ENCODE measurements around the gene TSPAN14.
"Not testable (repeated sequence)": the region's sequence is repeated elsewhere in the genome, so short reads cannot be mapped to it uniquely, and the experiment has no call there.

TSPAN14 gene

GRCh38 chr10:80530251-80530650 is 76.1 kb downstream of the TSPAN14 start:
- no peak for DNase-seq

DNA sequence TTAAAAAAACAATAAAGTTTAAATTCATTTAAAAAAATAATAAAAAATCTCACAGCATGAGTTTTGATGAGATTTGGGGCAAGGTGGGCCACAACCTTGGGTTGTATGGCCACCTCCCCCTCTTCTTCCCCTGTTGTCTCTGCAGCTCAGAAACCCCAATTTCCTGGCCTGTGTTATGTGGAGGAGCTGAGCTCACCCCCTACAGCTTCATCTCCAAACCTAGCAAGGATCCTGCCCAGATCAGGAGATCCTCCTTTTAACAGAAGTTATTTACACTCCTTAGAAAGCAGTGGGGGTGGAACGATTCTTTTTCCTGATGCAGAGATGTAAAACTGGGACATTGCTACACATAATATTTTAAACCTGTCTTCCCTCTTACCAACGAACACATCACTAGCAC is 76.7 kb downstream of the TSPAN14 start:
- no peak for DNase-seq

DNA sequence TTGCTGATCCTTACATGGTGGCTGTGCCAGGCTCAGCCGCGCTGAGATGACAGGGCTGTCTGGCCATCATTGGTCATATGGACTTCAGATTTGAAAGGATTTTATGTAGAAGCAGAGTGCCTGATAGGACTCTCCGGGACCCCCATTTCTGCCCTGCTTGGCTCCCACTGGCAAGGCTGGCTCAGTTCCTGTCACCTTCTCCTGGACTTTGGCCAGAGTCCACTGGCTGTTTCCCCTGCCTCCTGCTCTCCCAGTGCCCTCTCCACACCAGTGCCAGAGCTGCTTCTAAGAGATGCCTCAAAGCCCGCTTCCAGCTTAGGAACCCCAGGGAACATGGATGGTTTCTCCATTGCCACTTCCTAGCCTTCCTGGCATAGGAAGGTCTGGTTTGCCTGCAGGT is 78.5 kb downstream of the TSPAN14 start:
- DNase-seq, result no peak

DNA sequence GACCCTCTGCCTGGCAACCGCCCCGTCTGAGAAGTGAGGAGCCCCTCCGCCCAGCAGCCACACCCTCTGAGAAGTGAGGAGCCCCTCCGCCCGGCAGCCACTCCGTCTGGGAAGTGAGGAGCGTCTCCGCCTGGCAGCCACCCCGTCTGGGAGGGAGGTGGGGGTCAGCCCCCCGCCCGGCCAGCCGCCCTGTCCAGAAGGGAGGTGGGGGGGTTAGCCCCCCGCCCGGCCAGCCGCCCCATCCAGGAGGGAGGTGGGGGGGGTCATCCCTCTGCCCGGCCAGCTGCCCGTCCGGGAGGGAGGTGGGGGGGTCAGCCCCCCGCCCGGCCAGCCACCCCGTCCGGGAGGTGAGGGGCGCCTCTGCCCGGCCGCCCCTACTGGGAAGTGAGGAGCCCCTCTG is 79.9 kb downstream of the TSPAN14 start:
- not testable (repeated sequence) for DNase-seq

GRCh38 chr10:80534646-80535045 is 80.5 kb downstream of the TSPAN14 start:
- not testable (repeated sequence) for DNase-seq

- DNase-seq, result no peak
Observed at GRCh38 chr10:80535671-80536360, 81.7 kb downstream of the TSPAN14 start.

GRCh38 chr10:80536361-80536835 is 82.3 kb downstream of the TSPAN14 start:
- no peak for DNase-seq

DNA sequence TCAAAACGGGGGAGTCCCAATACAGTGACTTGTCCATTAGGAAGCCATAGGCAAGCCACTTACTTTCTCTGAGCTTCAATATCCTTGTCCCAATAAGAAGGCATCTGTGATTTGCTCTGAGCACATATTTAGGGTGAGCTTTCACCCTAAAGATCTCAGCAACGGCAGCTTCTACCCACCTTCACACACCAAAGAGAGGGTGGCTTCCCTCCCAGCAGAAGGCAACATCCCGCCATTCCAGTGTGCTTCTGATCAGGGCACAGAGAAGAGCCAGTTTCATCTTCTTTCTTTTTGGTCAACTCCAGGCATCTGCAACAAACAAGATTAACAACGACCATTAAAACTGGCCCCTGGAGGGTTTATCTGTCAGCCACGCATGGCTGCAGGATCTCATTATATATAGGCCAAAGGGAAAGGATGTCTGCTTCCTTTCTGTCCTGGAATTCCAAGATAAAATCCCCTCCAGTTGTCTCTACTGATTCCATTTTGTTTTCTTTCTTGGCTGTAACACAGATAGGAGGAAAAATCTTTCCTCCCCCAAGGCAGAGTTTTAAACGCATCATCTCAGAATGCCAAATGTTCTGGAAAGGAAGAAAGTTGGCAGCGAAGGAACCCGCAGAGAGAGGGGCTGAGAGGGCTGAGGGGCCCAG is 83.1 kb downstream of the TSPAN14 start:
- no peak for DNase-seq

DNA sequence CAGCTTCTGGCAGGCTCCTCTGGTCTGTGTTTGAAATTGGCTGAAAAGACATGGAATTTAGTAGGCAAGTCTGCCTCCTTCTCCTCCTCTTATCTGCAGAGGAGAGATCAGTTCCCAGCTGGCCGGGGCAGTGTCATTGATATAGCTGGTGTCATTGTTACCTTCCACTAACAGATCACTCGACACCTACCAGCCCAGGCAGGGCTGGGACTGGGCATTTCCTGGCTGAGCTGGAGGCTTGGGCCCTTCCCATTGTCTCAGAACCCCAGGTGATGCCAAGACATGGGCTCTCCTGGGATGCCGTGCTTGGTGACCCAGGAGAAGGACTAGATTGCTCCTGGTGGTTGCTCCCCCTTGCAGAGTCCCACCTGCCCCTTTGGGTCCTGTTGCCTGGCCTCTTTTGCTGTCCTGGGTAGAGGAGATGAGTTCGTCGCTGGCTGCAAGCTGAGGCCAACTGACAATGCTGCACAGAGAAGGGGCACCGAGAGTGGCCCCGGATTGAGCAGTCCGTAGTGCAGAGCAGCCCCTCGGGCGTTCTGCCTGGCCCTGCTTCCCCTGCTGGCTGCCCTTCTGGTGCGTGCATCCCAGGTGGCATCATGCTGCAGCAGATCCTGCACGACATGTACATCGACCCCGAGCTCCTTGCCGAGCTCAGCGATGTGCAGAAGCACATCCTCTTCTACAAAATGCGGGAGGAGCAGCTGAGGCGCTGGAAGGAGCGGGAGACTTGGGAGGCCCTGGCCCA is 83.8 kb downstream of the TSPAN14 start, which contains the start of gene SH2D4B:
Gene SH2D4B (plus strand): TSS at position 167 of the 745 bp plus-strand sequence. CDS start 430 bp downstream, at position 597.
- DNase-seq, result no peak

- DNase-seq, result no peak
Observed at GRCh38 chr10:80538481-80539185, 84.5 kb downstream of the TSPAN14 start.

DNA sequence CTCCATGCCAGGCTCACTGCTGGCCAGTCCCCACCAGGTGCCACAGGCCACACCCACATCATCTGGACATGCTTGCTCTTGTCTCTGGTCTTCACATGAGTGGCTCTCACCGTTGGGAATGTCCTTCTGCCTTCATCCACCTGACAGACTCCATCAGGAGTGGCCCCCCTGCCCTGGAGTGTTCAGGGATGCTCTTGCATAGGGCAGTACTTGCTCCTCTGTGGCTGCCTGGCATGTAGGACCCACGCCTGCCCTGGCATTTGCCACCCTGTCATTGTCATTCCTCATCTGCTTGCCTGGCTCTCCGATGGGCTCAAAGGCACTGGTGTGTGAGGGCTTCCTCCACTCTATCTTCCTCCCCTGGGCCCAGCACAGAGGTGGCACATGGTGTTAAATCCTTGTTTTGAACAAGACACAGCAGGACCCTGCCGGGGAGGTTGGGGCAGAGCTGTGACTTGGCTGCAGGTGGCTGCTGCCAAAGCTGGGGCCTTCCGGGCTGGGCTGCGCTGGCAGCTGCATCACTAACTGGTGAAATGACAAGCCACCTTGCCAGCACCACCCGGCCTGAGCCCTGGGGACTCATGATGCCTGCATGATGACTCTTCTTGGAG is 85.4 kb downstream of the TSPAN14 start:
- DNase-seq, result no peak

- DNase-seq, result no peak
Observed at GRCh38 chr10:80540136-80540535, 86.0 kb downstream of the TSPAN14 start.

GRCh38 chr10:80540618-80540980 is 86.5 kb downstream of the TSPAN14 start:
- no peak for DNase-seq

GRCh38 chr10:80540981-80541750 is 87.1 kb downstream of the TSPAN14 start:
- DNase-seq, result no peak

- no peak for DNase-seq
Observed at GRCh38 chr10:80542053-80542452, 87.9 kb downstream of the TSPAN14 start.

DNA sequence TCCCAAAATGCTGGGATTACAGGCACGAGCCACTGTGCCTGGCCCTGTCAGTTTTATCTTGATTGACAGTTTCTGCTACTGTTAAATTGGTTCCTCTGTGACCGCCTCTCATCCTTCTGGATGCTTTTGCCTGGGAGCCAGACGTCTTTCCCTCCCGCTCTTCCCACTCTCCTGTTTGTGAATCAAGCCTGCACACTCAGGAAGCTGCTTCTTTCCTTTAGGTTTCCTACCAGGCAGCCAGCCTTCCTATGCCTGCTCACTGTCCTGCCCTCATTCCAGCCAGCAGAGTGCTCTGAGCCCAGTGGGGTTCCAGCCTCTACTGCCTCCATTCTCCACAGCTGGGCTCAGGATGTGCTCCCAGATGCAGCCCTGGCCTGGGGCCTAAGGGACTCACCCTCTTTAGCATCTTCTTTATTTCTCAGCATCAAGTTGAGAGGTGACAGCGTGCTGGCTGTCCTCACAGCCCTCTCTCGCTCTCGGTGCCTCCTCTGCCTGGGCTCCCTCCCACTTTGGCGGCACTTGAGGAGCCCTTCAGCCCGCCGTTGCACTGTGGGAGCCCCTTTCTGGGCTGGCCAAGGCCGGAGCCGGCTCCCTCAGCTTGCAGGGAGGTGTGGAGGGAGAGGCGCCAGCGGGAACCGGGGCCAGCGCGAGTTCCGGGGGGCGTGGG is 88.7 kb downstream of the TSPAN14 start:
- no peak for DNase-seq

- DNase-seq, result not testable (repeated sequence)
Observed at GRCh38 chr10:80543319-80543672, 89.2 kb downstream of the TSPAN14 start.

GRCh38 chr10:80544316-80544953 is 90.3 kb downstream of the TSPAN14 start:
- no peak for DNase-seq

DNA sequence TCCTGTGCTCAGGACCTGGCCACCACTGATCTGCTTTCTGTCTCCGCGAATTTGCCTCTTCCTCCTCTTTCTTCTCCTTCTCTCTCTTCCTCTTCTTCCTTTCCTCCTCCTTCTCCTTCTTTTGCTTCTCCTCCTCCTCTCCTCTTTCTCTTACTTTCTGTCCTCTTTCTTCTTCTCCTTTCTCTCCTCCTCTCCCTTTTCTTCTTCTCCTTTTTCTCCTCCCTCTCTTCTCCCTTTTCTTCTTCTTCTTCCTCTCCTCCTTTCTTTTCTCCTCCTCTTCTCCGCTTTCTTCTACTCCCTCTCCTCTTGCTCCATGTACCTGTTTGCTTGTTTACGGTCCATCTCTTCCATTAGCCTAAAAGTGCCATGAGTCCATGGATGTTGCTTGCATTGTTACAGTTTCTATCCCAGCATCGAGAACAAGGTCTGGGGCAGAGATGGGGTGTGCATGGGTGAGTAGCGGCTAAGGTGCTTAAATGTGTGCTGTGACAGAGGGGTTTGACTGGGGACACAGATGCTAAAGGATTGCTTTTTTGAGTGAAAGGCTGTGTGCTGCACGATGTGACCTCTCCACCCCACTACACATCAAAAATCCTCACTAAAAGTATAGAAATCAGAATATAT is 91.3 kb downstream of the TSPAN14 start:
- no peak for DNase-seq

- DNase-seq, result no peak
Observed at GRCh38 chr10:80552151-80552646, 98.1 kb downstream of the TSPAN14 start.

All from NCI-H2081 treated with DMSO at 0.1 percent for 48 hours (cell line).